IMR-90 (cell line): Measurements from ENCODE around the gene PCCA. TPM values are rescaled to one million over a fixed set of nuclear protein-coding genes. Genes with fewer than 3 reads are reported as not detected.

Experiments used
- ATAC-seq: fragments of 200-7000 bp; cut with Tn5 transposase; 2 replicates; pipeline ENCODE4 v1.9.1; 2020; ENCODE audit warnings: low read depth, mild to moderate bottlenecking, moderate library complexity
- BruUV-seq: library from RNA; stranded (reverse); fragments of 400-500 nt; replicated peaks from 2 replicates; lab custom pipeline; 2021; lab: Mats Ljungman, UMichigan
- CTCF ChIA-PET: fragments of 300-600 bp; formaldehyde crosslinking; extraction: SDS; loops from one replicate; lab custom pipeline; 2021; ENCODE audit warnings: antibody characterized with exemption; lab: Yijun Ruan, JAX
- POLR2A ChIA-PET: fragments of 300-600 bp; sonication (Branson Sonifier 250); formaldehyde crosslinking; loops from one replicate; lab custom pipeline; 2022; ENCODE audit warnings: antibody characterized with exemption; ENCODE audit not compliant: unreplicated experiment; lab: Charles Lee
- DNase-seq: peaks from one replicate; pipeline ENCODE4 v3.0.0; 2013
- H2AFZ ChIP-seq: replicated peaks from 2 replicates; pipeline ENCODE3; 2013; ENCODE audit warnings: low read length, mild to moderate bottlenecking; ENCODE audit not compliant: poor library complexity
- H2AK5ac ChIP-seq: 2 replicates; pipeline ENCODE4 v1.6.1; 2013; ENCODE audit warnings: low read depth, low read length, inconsistent platforms
- H2AK9ac ChIP-seq: replicated peaks from 2 replicates; pipeline ENCODE3; 2013; ENCODE audit warnings: mild to moderate bottlenecking, low read depth, low read length, moderate library complexity; ENCODE audit not compliant: poor library complexity
- H2BK120ac ChIP-seq: 2 replicates; pipeline ENCODE4 v1.6.1; 2013; ENCODE audit warnings: low read depth, low read length, inconsistent platforms
- H2BK15ac ChIP-seq: 3 replicates; pipeline ENCODE4 v1.6.1; 2013; ENCODE audit warnings: low read depth, low read length, inconsistent platforms
- H2BK20ac ChIP-seq: 2 replicates; pipeline ENCODE4 v1.6.1; 2013; ENCODE audit warnings: low read depth, mild to moderate bottlenecking, inconsistent platforms, low read length, moderate library complexity
- H2BK5ac ChIP-seq: 2 replicates; pipeline ENCODE4 v1.6.1; 2013; ENCODE audit warnings: mild to moderate bottlenecking, low read depth, low read length, inconsistent platforms; ENCODE audit not compliant: poor library complexity, severe bottlenecking
- H3K14ac ChIP-seq: replicated peaks from 2 replicates; pipeline ENCODE4 v1.6.1; 2013; ENCODE audit warnings: low read depth, low read length, inconsistent platforms
- H3K18ac ChIP-seq: 2 replicates; pipeline ENCODE4 v1.6.1; 2013; ENCODE audit warnings: low read depth, low read length, control low read depth
- H3K23ac ChIP-seq: 2 replicates; pipeline ENCODE4 v1.6.1; 2013; ENCODE audit warnings: low read depth, low read length, inconsistent platforms
- H3K27ac ChIP-seq: 2 replicates; pipeline ENCODE4 v1.5.1; 2013; ENCODE audit warnings: mild to moderate bottlenecking, control low read depth, low read length; ENCODE audit not compliant: insufficient read depth
- H3K27me3 ChIP-seq: 2 replicates; pipeline ENCODE4 v1.6.1; 2013; ENCODE audit warnings: low read length; ENCODE audit not compliant: control insufficient read depth, insufficient read depth
- H3K36me3 ChIP-seq: 2 replicates; pipeline ENCODE4 v1.6.1; 2013; ENCODE audit warnings: low read length, mixed read lengths; ENCODE audit not compliant: control insufficient read depth, insufficient read depth
- H3K4ac ChIP-seq: 2 replicates; pipeline ENCODE4 v1.6.1; 2013; ENCODE audit warnings: low read depth, low read length, inconsistent platforms
- H3K4me1 ChIP-seq: 2 replicates; pipeline ENCODE4 v1.6.1; 2013; ENCODE audit warnings: low read length, mixed read lengths; ENCODE audit not compliant: control insufficient read depth, insufficient read depth
- H3K4me2 ChIP-seq: 2 replicates; pipeline ENCODE4 v1.6.1; 2013; ENCODE audit warnings: low read depth, mild to moderate bottlenecking, control low read depth, low read length, moderate library complexity
- H3K4me3 ChIP-seq: 2 replicates; pipeline ENCODE4 v1.5.1; 2013; ENCODE audit warnings: low read depth, mild to moderate bottlenecking, control low read depth, low read length, moderate library complexity; ENCODE audit not compliant: insufficient read depth
- H3K56ac ChIP-seq: 2 replicates; pipeline ENCODE4 v1.6.1; 2013; ENCODE audit warnings: low read length, inconsistent platforms; ENCODE audit not compliant: insufficient read depth; ENCODE audit errors: extremely low read depth
- H3K79me1 ChIP-seq, 2 experiments: 2 replicates each; pipeline ENCODE4 v1.6.1; 2013; ENCODE audit warnings: low read length in 2 of 2, inconsistent platforms in 1 of 2, low read depth in 1 of 2
- H3K9ac ChIP-seq: 2 replicates; pipeline ENCODE4 v1.6.1; 2013; ENCODE audit warnings: low read depth, low read length, control low read depth
- H3K9me1 ChIP-seq: 2 replicates; pipeline ENCODE4 v1.6.1; 2013; ENCODE audit warnings: low read length, inconsistent platforms; ENCODE audit not compliant: insufficient read depth
- H3K9me3 ChIP-seq: 2 replicates; pipeline ENCODE4 v1.6.1; 2013; ENCODE audit warnings: low read length; ENCODE audit not compliant: control insufficient read depth, insufficient read depth
- H4K20me1 ChIP-seq: 2 replicates; pipeline ENCODE4 v1.6.1; 2013; ENCODE audit warnings: low read length, inconsistent platforms; ENCODE audit not compliant: insufficient read depth
- H4K5ac ChIP-seq: 2 replicates; pipeline ENCODE4 v1.6.1; 2013; ENCODE audit warnings: mild to moderate bottlenecking, low read depth, low read length, control low read depth
- H4K8ac ChIP-seq, 2 experiments: 2 replicates each; pipeline ENCODE4 v1.6.1; 2013; ENCODE audit warnings: low read depth in 2 of 2, low read length in 2 of 2, control low read depth in 1 of 2, inconsistent platforms in 1 of 2
- H4K91ac ChIP-seq: 2 replicates; pipeline ENCODE4 v1.6.1; 2013; ENCODE audit warnings: low read depth, low read length, inconsistent platforms; ENCODE audit not compliant: insufficient read depth
- BHLHE40 ChIP-seq: fragments of 150-350 bp; IDR thresholded peaks from 2 replicates; pipeline ENCODE4 v1.6.1; 2016; ENCODE audit warnings: mild to moderate bottlenecking, low read depth, low read length
- CEBPB ChIP-seq: IDR thresholded peaks from 2 replicates; pipeline ENCODE4 v1.6.1; 2012; ENCODE audit warnings: low read depth, low read length, improper control_type of control experiment
- CHD1 ChIP-seq: IDR thresholded peaks from 2 replicates; pipeline ENCODE4 v1.6.1; 2012; ENCODE audit warnings: low read depth, low read length, improper control_type of control experiment
- CTCF ChIP-seq: conservative IDR thresholded peaks from 2 replicates; pipeline ENCODE4 v1.5.1; 2012; ENCODE audit warnings: mild to moderate bottlenecking, low read depth, low read length, improper control_type of control experiment
- MAFK ChIP-seq: IDR thresholded peaks from 2 replicates; pipeline ENCODE4 v1.6.1; 2012; ENCODE audit warnings: low read depth, low read length, improper control_type of control experiment
- MAZ ChIP-seq: IDR thresholded peaks from 2 replicates; pipeline ENCODE4 v1.6.1; 2012; ENCODE audit warnings: low read depth, mild to moderate bottlenecking, low read length, improper control_type of control experiment, moderate library complexity, borderline replicate concordance
- RAD21 ChIP-seq: IDR thresholded peaks from 2 replicates; pipeline ENCODE4 v1.6.1; 2012; ENCODE audit warnings: low read length, improper control_type of control experiment
- RCOR1 ChIP-seq: IDR thresholded peaks from 2 replicates; pipeline ENCODE4 v1.6.1; 2012; ENCODE audit warnings: mild to moderate bottlenecking, low read length, improper control_type of control experiment; ENCODE audit not compliant: insufficient replicate concordance
- SMC3 ChIP-seq: fragments of 150-350 bp; IDR thresholded peaks from 2 replicates; pipeline ENCODE4 v1.6.1; 2016; ENCODE audit warnings: low read depth, mild to moderate bottlenecking, antibody characterized with exemption, low read length, moderate library complexity
- WGBS, 2 experiments: methylation state at CpG; one replicate each; pipeline versions ENCODE4 v1.1.5 to v1.1.7; 2013; ENCODE audit warnings: missing lambda C conversion rate in 2 of 2; ENCODE audit not compliant: insufficient read length in 1 of 2; ENCODE audit errors: extremely low coverage in 2 of 2; 5-methylcytosine and 5-hydroxymethylcytosine counted together
- dilution Hi-C: fragments of 300-500 bp; cut with HindIII; formaldehyde crosslinking; loops from one replicate; pipeline ENCODE4 v1.14.3; 2018; ENCODE audit warnings: low sequenced_read_pairs; ENCODE audit not compliant: unreplicated experiment
- in situ Hi-C: fragments of 300-500 bp; cut with MboI; formaldehyde crosslinking; loops from 3 replicates; pipeline ENCODE4 v1.14.3; 2019; ENCODE audit warnings: low sequenced_read_pairs, inconsistent platforms, mixed read lengths
- intact Hi-C: fragments of 100-400 bp; cut with micrococcal nuclease; formaldehyde crosslinking; loops from 2 replicates; pipeline ENCODE4 v1.10.0; 2022
- polyA plus RNA-seq, 3 experiments: library from polyadenylated mRNA; depleted of rRNA; stranded (reverse); fragments of >200 nt; gene quantifications; 2 replicates each; pipeline ENCODE4 v1.2.3, GENCODE V29; 2012; ENCODE audit warnings: low replicate concordance in 1 of 3
- total RNA-seq: library from RNA; depleted of rRNA; stranded (reverse); fragments of >200 nt; gene quantifications from 2 replicates; pipeline ENCODE4 v1.2.3, GENCODE V29; 2012
- TF ChIP-seq, protein P1 (sequence below): fragments of 150-350 bp; IDR thresholded peaks from 2 replicates; pipeline ENCODE4 v1.6.1; 2017; ENCODE audit warnings: mild to moderate bottlenecking, antibody characterized with exemption, low read length, low read depth
- TF ChIP-seq, protein P2 (sequence below): fragments of 150-350 bp; IDR thresholded peaks from 2 replicates; pipeline ENCODE4 v1.6.1; 2016; ENCODE audit warnings: low read depth, mild to moderate bottlenecking, low read length, moderate library complexity, borderline replicate concordance

The PCCA gene
- total and polyA plus RNA-seq, 2 of the 4 experiments (the other 2 are of a cell fraction) = 7.6 to 24.0 TPM

- CTCF ChIA-PET = no interaction called here
- dilution Hi-C loops = no loop called here
- BruUV-seq = no TSS peak
Measured at GRCh38 chr13:100439247-100439970, 350.5 kb downstream of the PCCA start.

More at GRCh38 chr13:100439247-100439970, 350.5 kb downstream of the PCCA start:
- in situ Hi-C loops (no loop called here), intact Hi-C loops (no loop called here)
- Histone ChIP-seq H2BK120ac (0 out of 2 replicates have a peak overlapping the region, but pooled peaks have one; percentile 44), H2AK9ac (no peak overlapping the region), H3K9ac (no peak overlapping the region), H3K23ac (peak overlapping the region; percentile 79; the same call in 1 of the 2 replicates), H3K79me1 (peaks cover 4 to 28% of the 10 kb centered on the region in 2 experiments; a peak in 3 of 4 replicates), H2BK15ac (peak overlapping the region; percentile 30; the same call in 1 of the 3 replicates), H4K8ac (peak overlapping the region in 1 of 2 experiments; percentile 22; a peak in 1 of 4 replicates), H3K14ac (peak overlapping the region; percentile 89), H3K4me2 (no peak overlapping the region), H3K4me3 (no peak overlapping the region), H4K91ac (0 out of 2 replicates have a peak overlapping the region, but pooled peaks have one; percentile 15), H3K27ac (no peak overlapping the region), H3K9me1 (peaks cover 12% of the 10 kb centered on the region), H2AFZ (no peak overlapping the region), H2BK5ac (peak overlapping the region; percentile 42), H4K20me1 (no peaks in the 10 kb centered on the region), H3K27me3 (no peaks in the 10 kb centered on the region), H2AK5ac (peak overlapping the region; percentile 69; the same call in 1 of the 2 replicates), H3K9me3 (no peaks in the 10 kb centered on the region), H3K18ac (no peak overlapping the region), H4K5ac (no peak overlapping the region; the same call in 1 of the 2 replicates), H3K4ac (peak overlapping the region; percentile 24), H2BK20ac (0 out of 2 replicates have a peak overlapping the region, but pooled peaks have one; percentile 22), H3K4me1 (peaks cover 8% of the 10 kb centered on the region), H3K36me3 (0 out of 2 replicates have a peak, but pooled peaks cover 4% of the 10 kb centered on the region), H3K56ac (no peak overlapping the region)
- ATAC-seq (no peak), DNase-seq (no peak)
- no CpG with 5 or more reads among the region's 9 CpGs for WGBS, 2 experiments
- no peak for TF ChIP-seq BHLHE40
- TF ChIP-seq MAZ = no peak
- no peak for TF ChIP-seq CHD1
- TF ChIP-seq RCOR1 = no peak
- TF ChIP-seq, protein P1, sequence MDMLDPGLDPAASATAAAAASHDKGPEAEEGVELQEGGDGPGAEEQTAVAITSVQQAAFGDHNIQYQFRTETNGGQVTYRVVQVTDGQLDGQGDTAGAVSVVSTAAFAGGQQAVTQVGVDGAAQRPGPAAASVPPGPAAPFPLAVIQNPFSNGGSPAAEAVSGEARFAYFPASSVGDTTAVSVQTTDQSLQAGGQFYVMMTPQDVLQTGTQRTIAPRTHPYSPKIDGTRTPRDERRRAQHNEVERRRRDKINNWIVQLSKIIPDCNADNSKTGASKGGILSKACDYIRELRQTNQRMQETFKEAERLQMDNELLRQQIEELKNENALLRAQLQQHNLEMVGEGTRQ = no peak
- no peak for TF ChIP-seq CEBPB
- no peak for TF ChIP-seq MAFK
- TF ChIP-seq, protein P2, sequence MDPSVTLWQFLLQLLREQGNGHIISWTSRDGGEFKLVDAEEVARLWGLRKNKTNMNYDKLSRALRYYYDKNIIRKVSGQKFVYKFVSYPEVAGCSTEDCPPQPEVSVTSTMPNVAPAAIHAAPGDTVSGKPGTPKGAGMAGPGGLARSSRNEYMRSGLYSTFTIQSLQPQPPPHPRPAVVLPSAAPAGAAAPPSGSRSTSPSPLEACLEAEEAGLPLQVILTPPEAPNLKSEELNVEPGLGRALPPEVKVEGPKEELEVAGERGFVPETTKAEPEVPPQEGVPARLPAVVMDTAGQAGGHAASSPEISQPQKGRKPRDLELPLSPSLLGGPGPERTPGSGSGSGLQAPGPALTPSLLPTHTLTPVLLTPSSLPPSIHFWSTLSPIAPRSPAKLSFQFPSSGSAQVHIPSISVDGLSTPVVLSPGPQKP = no peak
- no peak for TF ChIP-seq CTCF
- no peak for TF ChIP-seq SMC3
- TF ChIP-seq RAD21 = no peak
- POLR2A ChIA-PET = no interaction called here
